H9 (cell line): ENCODE results near the gene FBXO10. TPM values are rescaled to one million over a fixed set of nuclear protein-coding genes. Genes with fewer than 3 reads are reported as not detected.

Experiments used
- DNase-seq: peaks from one replicate; pipeline ENCODE4 v3.0.0-alpha.2; 2017
- H2AFZ ChIP-seq: one replicate; pipeline ENCODE4 v1.6.1; 2013; ENCODE audit warnings: mild to moderate bottlenecking, low read length, control low read depth, moderate library complexity
- H2AK5ac ChIP-seq: 2 replicates; pipeline ENCODE4 v1.6.1; 2013; ENCODE audit warnings: low read length, control low read depth, mixed read lengths; ENCODE audit not compliant: insufficient read length
- H2BK120ac ChIP-seq: one replicate; pipeline ENCODE4 v1.6.1; 2013; ENCODE audit warnings: low read depth, mild to moderate bottlenecking, low read length, control low read depth, inconsistent platforms; ENCODE audit not compliant: poor library complexity, severe bottlenecking
- H2BK12ac ChIP-seq: 2 replicates; pipeline ENCODE4 v1.6.1; 2013; ENCODE audit warnings: low read length, control low read depth, mixed read lengths, low read depth; ENCODE audit not compliant: insufficient read length
- H2BK15ac ChIP-seq: 2 replicates; pipeline ENCODE4 v1.6.1; 2013; ENCODE audit warnings: low read depth, low read length, control low read depth
- H2BK20ac ChIP-seq: one replicate; pipeline ENCODE4 v1.6.1; 2013; ENCODE audit warnings: low read depth, mild to moderate bottlenecking, low read length, control low read depth, inconsistent platforms; ENCODE audit not compliant: poor library complexity, severe bottlenecking
- H2BK5ac ChIP-seq: 2 replicates; pipeline ENCODE4 v1.6.1; 2013; ENCODE audit warnings: low read length, control low read depth, mixed read lengths; ENCODE audit not compliant: insufficient read length
- H3K14ac ChIP-seq: 2 replicates; pipeline ENCODE4 v1.6.1; 2013; ENCODE audit warnings: low read length, control low read depth; ENCODE audit not compliant: insufficient read depth
- H3K18ac ChIP-seq: 2 replicates; pipeline ENCODE4 v1.6.1; 2013; ENCODE audit warnings: low read depth, mild to moderate bottlenecking, mixed read lengths, low read length, control low read depth; ENCODE audit not compliant: insufficient read length
- H3K23ac ChIP-seq: 2 replicates; pipeline ENCODE4 v1.6.1; 2013; ENCODE audit warnings: low read length, control low read depth, mixed read lengths, low read depth; ENCODE audit not compliant: insufficient read length
- H3K23me2 ChIP-seq: 2 replicates; pipeline ENCODE4 v1.6.1; 2013; ENCODE audit warnings: low read depth, mild to moderate bottlenecking, mixed read lengths, low read length, control low read depth; ENCODE audit not compliant: insufficient read length, poor library complexity, severe bottlenecking
- H3K27ac ChIP-seq: 2 replicates; pipeline ENCODE4 v1.5.1; 2013; ENCODE audit warnings: low read length, control low read depth, mixed read lengths, low read depth; ENCODE audit not compliant: insufficient read length
- H3K27me3 ChIP-seq: 2 replicates; pipeline ENCODE4 v1.6.1; 2013; ENCODE audit warnings: low read length, control low read depth, inconsistent platforms; ENCODE audit not compliant: insufficient read depth
- H3K4ac ChIP-seq: 2 replicates; pipeline ENCODE4 v1.6.1; 2013; ENCODE audit warnings: low read depth, mild to moderate bottlenecking, control low read depth, inconsistent platforms, low read length, moderate library complexity
- H3K4me1 ChIP-seq: 2 replicates; pipeline ENCODE4 v1.6.1; 2013; ENCODE audit warnings: low read length, control low read depth, inconsistent platforms; ENCODE audit not compliant: insufficient read depth
- H3K4me2 ChIP-seq: 2 replicates; pipeline ENCODE4 v1.6.1; 2013; ENCODE audit warnings: low read length, control low read depth, mixed read lengths; ENCODE audit not compliant: insufficient read length, insufficient read depth
- H3K56ac ChIP-seq: 2 replicates; pipeline ENCODE4 v1.6.1; 2013; ENCODE audit warnings: low read depth, mild to moderate bottlenecking, mixed read lengths, low read length, control low read depth; ENCODE audit not compliant: insufficient read length
- H3K79me1 ChIP-seq: 2 replicates; pipeline ENCODE4 v1.6.1; 2013; ENCODE audit warnings: low read depth, mild to moderate bottlenecking, moderate library complexity, low read length, control low read depth, inconsistent platforms; ENCODE audit not compliant: insufficient read depth, poor library complexity, severe bottlenecking
- H3K79me2 ChIP-seq: 2 replicates; pipeline ENCODE4 v1.6.1; 2013; ENCODE audit warnings: low read length, control low read depth, inconsistent platforms; ENCODE audit not compliant: insufficient read depth
- H3K9ac ChIP-seq: 2 replicates; pipeline ENCODE4 v1.6.1; 2013; ENCODE audit warnings: low read length, control low read depth, mixed read lengths; ENCODE audit not compliant: insufficient read length; ENCODE audit errors: extremely low read depth
- H3K9me3 ChIP-seq: one replicate; pipeline ENCODE4 v1.6.1; 2013; ENCODE audit warnings: low read depth, low read length, inconsistent platforms; ENCODE audit not compliant: control insufficient read depth
- H3T11ph ChIP-seq: one replicate; pipeline ENCODE4 v1.6.1; 2013; ENCODE audit warnings: mild to moderate bottlenecking, low read length, control low read depth, inconsistent platforms
- H4K20me1 ChIP-seq: one replicate; pipeline ENCODE4 v1.6.1; 2013; ENCODE audit not compliant: control insufficient read depth, insufficient read length, insufficient read depth
- H4K5ac ChIP-seq: 2 replicates; pipeline ENCODE4 v1.6.1; 2013; ENCODE audit warnings: low read depth, mild to moderate bottlenecking, mixed read lengths, low read length, control low read depth; ENCODE audit not compliant: insufficient read length
- H4K8ac ChIP-seq: replicated peaks from 2 replicates; pipeline ENCODE4 v1.6.1; 2013; ENCODE audit warnings: low read length, control low read depth, mixed read lengths, low read depth; ENCODE audit not compliant: insufficient read length
- H4K91ac ChIP-seq: 2 replicates; pipeline ENCODE4 v1.6.1; 2013; ENCODE audit warnings: low read depth, mild to moderate bottlenecking, moderate library complexity, mixed read lengths, low read length, control low read depth; ENCODE audit not compliant: insufficient read length
- H3K27ac Mint-ChIP-seq, 3 experiments: 2 replicates in 2 of 3; 3 replicates in 1 of 3; pipeline ENCODE4 v1.8.0; 2020 to 2021; ENCODE audit warnings: mixed read lengths in 3 of 3, mild to moderate bottlenecking in 1 of 3, moderate library complexity in 1 of 3
- H3K27me3 Mint-ChIP-seq: 2 replicates; pipeline ENCODE4 v1.8.0; 2021; ENCODE audit warnings: low read depth, mild to moderate bottlenecking, moderate library complexity, mixed read lengths
- H3K36me3 Mint-ChIP-seq, 3 experiments: 2 replicates in 2 of 3; 3 replicates in 1 of 3; pipeline ENCODE4 v1.8.0; 2020 to 2021; ENCODE audit warnings: low read depth in 3 of 3, mixed read lengths in 3 of 3; ENCODE audit not compliant: insufficient read depth in 1 of 3
- H3K4me1 Mint-ChIP-seq, 2 experiments: 2 replicates each; pipeline ENCODE4 v1.8.0; 2020; ENCODE audit warnings: mixed read lengths in 2 of 2
- H3K4me3 Mint-ChIP-seq, 2 experiments: 2 replicates in 1 of 2; 3 replicates in 1 of 2; pipeline ENCODE4 v1.8.0; 2020 to 2021; ENCODE audit warnings: mild to moderate bottlenecking in 2 of 2, mixed read lengths in 2 of 2, moderate library complexity in 1 of 2
- H3K9me3 Mint-ChIP-seq, 2 experiments: 2 replicates in 1 of 2; 3 replicates in 1 of 2; pipeline ENCODE4 v1.8.0; 2020; ENCODE audit warnings: mild to moderate bottlenecking in 2 of 2, mixed read lengths in 2 of 2, moderate library complexity in 1 of 2
- WGBS: extraction: QIAGEN DNeasy Blood & Tissue Kit; methylation state at CpG from one replicate; pipeline ENCODE4 v1.1.7; 2013; ENCODE audit warnings: missing lambda C conversion rate, low lambda C conversion rate, mixed read lengths; ENCODE audit not compliant: insufficient read length; ENCODE audit errors: extremely low coverage; 5-methylcytosine and 5-hydroxymethylcytosine counted together
- total RNA-seq: library from RNA; stranded (reverse); gene quantifications from 2 replicates; pipeline ENCODE4 v1.2.1, GENCODE V29; 2021
- TF ChIP-seq, protein P1 (sequence below): fragments of 200-600 bp; sonication (generic); conservative IDR thresholded peaks from 3 replicates; pipeline ENCODE4 v1.8.0; 2021; ENCODE audit warnings: antibody characterized with exemption, mild to moderate bottlenecking

The FBXO10 gene
- total RNA-seq, 1 experiment from 2014 or later, result 16.8 TPM

DNA sequence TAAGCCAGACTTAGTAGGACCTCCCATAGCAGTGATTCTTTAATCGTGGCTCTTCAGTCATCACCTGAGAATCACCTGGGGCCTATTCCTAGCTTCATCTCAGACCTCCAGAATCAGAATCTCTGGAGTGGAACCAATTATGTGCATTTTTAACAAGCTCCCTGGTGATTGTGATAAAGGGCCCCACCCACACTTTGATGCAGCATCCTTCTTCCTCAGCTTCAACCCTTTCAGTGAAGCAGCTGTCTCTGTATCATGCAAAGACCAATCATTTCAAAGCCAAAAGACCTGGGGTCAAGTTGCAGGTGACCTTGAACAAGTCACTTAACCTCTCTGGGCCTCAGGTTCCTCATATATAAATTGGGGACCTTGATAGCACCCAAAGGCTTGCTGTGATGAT is 17.1 kb downstream of the FBXO10 start:
- Histone ChIP-seq H2BK5ac (no peak overlapping the region), H3K56ac (no peak overlapping the region), H4K8ac (no peak overlapping the region), H2AK5ac (no peak overlapping the region), H3K9me3 (no peaks in the 10 kb centered on the region), H3K14ac (no peak overlapping the region), H2BK20ac (no peak overlapping the region), H3K18ac (no peak overlapping the region), H3K27ac (no peak overlapping the region), H3K79me1 (no peaks in the 10 kb centered on the region), H3K9ac (no peak overlapping the region), H4K20me1 (no peaks in the 10 kb centered on the region), H4K91ac (no peak overlapping the region), H3K23ac (no peak overlapping the region), H4K5ac (no peak overlapping the region), H3K4me2 (no peak overlapping the region), H2BK15ac (no peak overlapping the region), H3K23me2 (no peaks in the 10 kb centered on the region), H2BK12ac (no peak overlapping the region), H3T11ph (no peak overlapping the region), H3K4me1 (peaks cover 7% of the 10 kb centered on the region), H3K27me3 (no peaks in the 10 kb centered on the region), H2BK120ac (no peak overlapping the region), H2AFZ (no peak overlapping the region), H3K4ac (no peak overlapping the region), H3K79me2 (no peaks in the 10 kb centered on the region)
- WGBS, result no CpG with 5 or more reads among the region's 1 CpG
- Mint-ChIP-seq H3K36me3 (peaks cover 12 to 16% (median 13%) of the 10 kb centered on the region in 3 experiments), H3K4me1 (peaks cover 16 to 38% of the 10 kb centered on the region in 2 experiments), H3K27me3 (peaks cover 2% of the 10 kb centered on the region; the same call in 1 of the 2 replicates), H3K27ac (peak overlapping the region in 1 of 3 experiments; percentile 17; a peak in 1 of 7 replicates), H3K9me3 (peaks cover 9 to 11% of the 10 kb centered on the region in 2 experiments), H3K4me3 (no peak overlapping the region)
- DNase-seq, result no peak
- TF ChIP-seq, protein P1, sequence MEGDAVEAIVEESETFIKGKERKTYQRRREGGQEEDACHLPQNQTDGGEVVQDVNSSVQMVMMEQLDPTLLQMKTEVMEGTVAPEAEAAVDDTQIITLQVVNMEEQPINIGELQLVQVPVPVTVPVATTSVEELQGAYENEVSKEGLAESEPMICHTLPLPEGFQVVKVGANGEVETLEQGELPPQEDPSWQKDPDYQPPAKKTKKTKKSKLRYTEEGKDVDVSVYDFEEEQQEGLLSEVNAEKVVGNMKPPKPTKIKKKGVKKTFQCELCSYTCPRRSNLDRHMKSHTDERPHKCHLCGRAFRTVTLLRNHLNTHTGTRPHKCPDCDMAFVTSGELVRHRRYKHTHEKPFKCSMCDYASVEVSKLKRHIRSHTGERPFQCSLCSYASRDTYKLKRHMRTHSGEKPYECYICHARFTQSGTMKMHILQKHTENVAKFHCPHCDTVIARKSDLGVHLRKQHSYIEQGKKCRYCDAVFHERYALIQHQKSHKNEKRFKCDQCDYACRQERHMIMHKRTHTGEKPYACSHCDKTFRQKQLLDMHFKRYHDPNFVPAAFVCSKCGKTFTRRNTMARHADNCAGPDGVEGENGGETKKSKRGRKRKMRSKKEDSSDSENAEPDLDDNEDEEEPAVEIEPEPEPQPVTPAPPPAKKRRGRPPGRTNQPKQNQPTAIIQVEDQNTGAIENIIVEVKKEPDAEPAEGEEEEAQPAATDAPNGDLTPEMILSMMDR, result no peak
